ENCODE data around the gene SCRN2. TPM values are rescaled to one million over a fixed set of nuclear protein-coding genes. Genes with fewer than 3 reads are reported as not detected.
A peak's percentile ranks its signal among the peaks of the same experiment; 100 is the strongest.

SCRN2 gene
- total and polyA plus RNA-seq, 7 experiments from 2014 or later = 27.5 to 55.9 (median 38.3) TPM

- H3K36me3 ChIP-seq (ENCODE audit: control insufficient read depth in 2 of 3, insufficient read depth in 3 of 3, low read length in 3 of 3) = no peaks in the 10 kb centered on the region
- no peaks in the 10 kb centered on the region for H3K36me3 Mint-ChIP-seq
- POLR2A ChIA-PET = no interaction called here
- H3K9me3 ChIP-seq (ENCODE audit: control insufficient read depth in 2 of 3, low read length in 3 of 3) = no peaks in the 10 kb centered on the region
- peaks cover 50 to 89% (median 59%) of the 10 kb centered on the region in 5 donors for H3K27me3 Mint-ChIP-seq
- peaks cover 6 to 14% of the 10 kb centered on the region in 2 donors for H3K4me1 ChIP-seq (ENCODE audit: control insufficient read depth in 2 of 2, insufficient read depth in 2 of 2, low read length in 2 of 2)
- intact Hi-C loops (cut with micrococcal nuclease) = no loop called here
- H3K4me3 Mint-ChIP-seq = no peak overlapping the region
- ATAC-seq (no peak), DNase-seq (no peak)
- H3K4me1 Mint-ChIP-seq = peaks cover 15 to 36% (median 22%) of the 10 kb centered on the region in 7 donors
- H3K27ac ChIP-seq (ENCODE audit: low read depth, low read length) = no peak overlapping the region
- peak overlapping the region in 1 of 9 donors; percentile 5 for H3K27ac Mint-ChIP-seq
- H3K4me3 ChIP-seq (ENCODE audit: low read length) = no peak overlapping the region
- H3K9me3 Mint-ChIP-seq = peaks cover 0 to 6% (median 0%) of the 10 kb centered on the region in 11 donors
- CTCF ChIA-PET = interaction anchor here (0.6 kb wide), 1 partner anchor 28 kb away, joined by 5 read pairs; no protein-coding TSS in a partner anchor
- H3K27me3 ChIP-seq (ENCODE audit: control insufficient read depth in 2 of 2, insufficient read depth in 2 of 2, low read length in 2 of 2) = peaks cover 6 to 21% of the 10 kb centered on the region in 2 donors
Measured at GRCh38 chr17:47853616-47854015, 12.5 kb upstream of the SCRN2 start.

GRCh38 chr17:47852113-47852949, 11.3 kb upstream of the SCRN2 start:
- ATAC-seq (no peak), DNase-seq (no peak)
- Mint-ChIP-seq H3K4me1 (peaks cover 15 to 36% (median 22%) of the 10 kb centered on the region in 7 donors), H3K36me3 (no peaks in the 10 kb centered on the region), H3K4me3 (peak overlapping the region; percentile 22 to 80 (median 58)), H3K9me3 (peaks cover 0 to 6% (median 0%) of the 10 kb centered on the region in 11 donors), H3K27me3 (peaks cover 54 to 91% (median 64%) of the 10 kb centered on the region in 5 donors), H3K27ac (peak overlapping the region in 2 of 9 donors; percentile 38 to 78)
- Histone ChIP-seq H3K4me1 (ENCODE audit: control insufficient read depth in 2 of 2, insufficient read depth in 2 of 2, low read length in 2 of 2) (peaks cover 6 to 14% of the 10 kb centered on the region in 2 donors), H3K27ac (ENCODE audit: low read depth, low read length) (no peak overlapping the region), H3K27me3 (ENCODE audit: control insufficient read depth in 2 of 2, insufficient read depth in 2 of 2, low read length in 2 of 2) (peaks cover 6 to 33% of the 10 kb centered on the region in 2 donors), H3K4me3 (ENCODE audit: low read length) (no peak overlapping the region), H3K9me3 (ENCODE audit: control insufficient read depth in 2 of 3, low read length in 3 of 3) (no peaks in the 10 kb centered on the region), H3K36me3 (ENCODE audit: control insufficient read depth in 2 of 3, insufficient read depth in 3 of 3, low read length in 3 of 3) (no peaks in the 10 kb centered on the region)
- intact Hi-C loops (cut with micrococcal nuclease) = no loop called here
- CTCF ChIA-PET = interaction anchor here (0.5 to 1.3 kb wide), 2 partner anchors 37 to 38 kb away, joined by 3 read pairs; no protein-coding TSS in a partner anchor
- POLR2A ChIA-PET = no interaction called here

- Histone ChIP-seq H3K36me3 (ENCODE audit: control insufficient read depth in 2 of 3, insufficient read depth in 3 of 3, low read length in 3 of 3) (no peaks in the 10 kb centered on the region), H3K27me3 (ENCODE audit: control insufficient read depth in 2 of 2, insufficient read depth in 2 of 2, low read length in 2 of 2) (peaks cover 6 to 33% of the 10 kb centered on the region in 2 donors), H3K4me1 (ENCODE audit: control insufficient read depth in 2 of 2, insufficient read depth in 2 of 2, low read length in 2 of 2) (peaks cover 6 to 14% of the 10 kb centered on the region in 2 donors), H3K4me3 (ENCODE audit: low read length) (no peak overlapping the region), H3K27ac (ENCODE audit: low read depth, low read length) (no peak overlapping the region), H3K9me3 (ENCODE audit: control insufficient read depth in 2 of 3, low read length in 3 of 3) (no peaks in the 10 kb centered on the region)
- Mint-ChIP-seq H3K9me3 (peaks cover 0 to 6% (median 0%) of the 10 kb centered on the region in 11 donors), H3K4me3 (peak overlapping the region in 8 of 10 donors; percentile 22 to 80 (median 50)), H3K4me1 (peaks cover 18 to 39% (median 22%) of the 10 kb centered on the region in 7 donors), H3K27me3 (peaks cover 60 to 94% (median 70%) of the 10 kb centered on the region in 5 donors), H3K27ac (peak overlapping the region in 1 of 9 donors; percentile 13), H3K36me3 (no peaks in the 10 kb centered on the region)
- ATAC-seq = no peak
- DNase-seq = no peak
- intact Hi-C loops (cut with micrococcal nuclease) = loop anchor here in 1 of 2 donors (2.0 kb wide), 1 partner anchor 13 kb away; no protein-coding TSS in a partner anchor
- ChIA-PET POLR2A (no interaction called here), CTCF (no interaction called here)
Measured at GRCh38 chr17:47851764-47852112, 10.7 kb upstream of the SCRN2 start.

- DNase-seq = peak in 4 of 9 donors; percentile 24 to 71 (median 38)
- ChIA-PET CTCF (interaction anchor here (0.5 to 1.1 kb wide), 2 partner anchors 39 to 671 kb away, joined by 3 to 5 read pairs; no protein-coding TSS in a partner anchor), POLR2A (interaction anchor here (4.2 kb wide), 1 partner anchor 40 kb away, joined by 17 read pairs; no protein-coding TSS in a partner anchor)
- Mint-ChIP-seq H3K9me3 (peaks cover 0 to 6% (median 0%) of the 10 kb centered on the region in 11 donors), H3K27me3 (peaks cover 63 to 94% (median 77%) of the 10 kb centered on the region in 5 donors), H3K36me3 (no peaks in the 10 kb centered on the region), H3K27ac (peak within 1 kb of the TSS in 3 of 9 donors; percentile 11 to 51 (median 13)), H3K4me1 (peaks cover 18 to 39% (median 22%) of the 10 kb centered on the region in 7 donors), H3K4me3 (peak within 1 kb of the TSS; percentile 48 to 80 (median 68))
- intact Hi-C loops (cut with micrococcal nuclease) = loop anchor here in 1 of 2 donors (2.0 kb wide), 1 partner anchor 14 kb away; no protein-coding TSS in a partner anchor
- Histone ChIP-seq H3K27me3 (ENCODE audit: control insufficient read depth in 2 of 2, insufficient read depth in 2 of 2, low read length in 2 of 2) (peaks cover 6 to 39% of the 10 kb centered on the region in 2 donors), H3K4me3 (ENCODE audit: low read length) (peak within 1 kb of the TSS; percentile 20), H3K27ac (ENCODE audit: low read depth, low read length) (no peak within 1 kb of the TSS), H3K36me3 (ENCODE audit: control insufficient read depth in 2 of 3, insufficient read depth in 3 of 3, low read length in 3 of 3) (no peaks in the 10 kb centered on the region), H3K9me3 (ENCODE audit: control insufficient read depth in 2 of 3, low read length in 3 of 3) (no peaks in the 10 kb centered on the region), H3K4me1 (ENCODE audit: control insufficient read depth in 2 of 2, insufficient read depth in 2 of 2, low read length in 2 of 2) (peaks cover 6 to 14% of the 10 kb centered on the region in 2 donors)
- peak; percentile 77 for ATAC-seq
Measured at GRCh38 chr17:47850692-47851573, 9.9 kb upstream of the SCRN2 start, which contains the start of gene SP6. SP6 (minus strand) TSS chr17:47851163; CDS start chr17:47848429, 2,734 bp downstream.

- CTCF ChIA-PET = interaction anchor here (0.5 to 1.1 kb wide), 2 partner anchors 40 to 672 kb away, joined by 3 to 5 read pairs; no protein-coding TSS in a partner anchor
- DNase-seq = no peak
Measured at GRCh38 chr17:47850373-47850691, 9.3 kb upstream of the SCRN2 start.

More at GRCh38 chr17:47850373-47850691, 9.3 kb upstream of the SCRN2 start:
- Mint-ChIP-seq H3K36me3 (no peaks in the 10 kb centered on the region), H3K4me3 (peak overlapping the region; percentile 38 to 80 (median 66)), H3K27ac (peak overlapping the region in 1 of 9 donors; percentile 51), H3K9me3 (peaks cover 0 to 6% (median 0%) of the 10 kb centered on the region in 11 donors), H3K4me1 (peaks cover 18 to 39% (median 22%) of the 10 kb centered on the region in 7 donors), H3K27me3 (peaks cover 69 to 94% (median 79%) of the 10 kb centered on the region in 5 donors)
- H3K36me3 ChIP-seq (ENCODE audit: control insufficient read depth in 2 of 3, insufficient read depth in 3 of 3, low read length in 3 of 3) = no peaks in the 10 kb centered on the region
- H3K4me3 ChIP-seq (ENCODE audit: low read length) = peak overlapping the region; percentile 20
- peaks cover 6 to 14% of the 10 kb centered on the region in 2 donors for H3K4me1 ChIP-seq (ENCODE audit: control insufficient read depth in 2 of 2, insufficient read depth in 2 of 2, low read length in 2 of 2)
- peaks cover 6 to 41% of the 10 kb centered on the region in 2 donors for H3K27me3 ChIP-seq (ENCODE audit: control insufficient read depth in 2 of 2, insufficient read depth in 2 of 2, low read length in 2 of 2)
- ATAC-seq = no peak
- no peaks in the 10 kb centered on the region for H3K9me3 ChIP-seq (ENCODE audit: control insufficient read depth in 2 of 3, low read length in 3 of 3)
- intact Hi-C loops (cut with micrococcal nuclease) = loop anchor here in 1 of 2 donors (2.0 kb wide), 1 partner anchor 14 kb away; no protein-coding TSS in a partner anchor
- H3K27ac ChIP-seq (ENCODE audit: low read depth, low read length) = no peak overlapping the region
- POLR2A ChIA-PET = interaction anchor here (4.2 to 6.6 kb wide), 2 partner anchors 40 to 45 kb away, joined by 17 to 38 read pairs; partner anchors contain the start of gene SP2

All from naive thymus-derived CD4-positive, alpha-beta T cell (primary cell).